HG03457 (cell line): ENCODE results near the gene RHOF.

Experiments
- ATAC-seq: cut with Tn5 transposase; IDR thresholded peaks from one replicate; pipeline ENCODE4 v1.9.1; 2021; ENCODE audit warnings: moderate number of reproducible peaks; ENCODE audit not compliant: unreplicated experiment

Gene RHOF, protein sequence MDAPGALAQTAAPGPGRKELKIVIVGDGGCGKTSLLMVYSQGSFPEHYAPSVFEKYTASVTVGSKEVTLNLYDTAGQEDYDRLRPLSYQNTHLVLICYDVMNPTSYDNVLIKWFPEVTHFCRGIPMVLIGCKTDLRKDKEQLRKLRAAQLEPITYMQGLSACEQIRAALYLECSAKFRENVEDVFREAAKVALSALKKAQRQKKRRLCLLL

GRCh38 chr12:121793440-121793837, at the start of gene RHOF:
Gene RHOF (minus strand): TSS chr12:121793688. CDS start chr12:121793633, 55 bp downstream.
- no peak for ATAC-seq

GRCh38 chr12:121839993-121840761, 46.7 kb upstream of the RHOF start:
- ATAC-seq: no peak

GRCh38 chr12:121839106-121839992, 45.9 kb upstream of the RHOF start:
- ATAC-seq: peak; percentile 86

DNA sequence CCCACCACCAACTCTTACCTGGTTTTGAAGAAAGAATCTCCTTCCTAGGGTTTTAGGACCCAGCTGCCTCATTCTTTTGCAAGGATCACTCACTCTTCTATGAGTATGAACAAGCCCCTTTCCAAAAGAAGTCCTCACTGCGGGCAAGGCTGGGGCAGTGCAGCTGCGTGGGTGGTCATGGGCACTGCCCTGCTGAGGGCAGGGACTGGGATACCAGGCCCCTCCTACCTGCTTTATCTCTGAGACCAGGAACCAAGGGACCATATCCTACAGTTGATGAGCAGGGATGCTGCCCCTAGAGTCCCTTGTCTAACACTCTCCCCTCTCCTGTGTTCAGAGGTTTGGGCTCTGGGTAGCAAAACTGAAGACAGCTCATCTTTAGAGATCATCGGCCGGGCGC, 44.6 kb upstream of the RHOF start:
- ATAC-seq: no peak

- no peak for ATAC-seq
Observed at GRCh38 chr12:121837680-121838079, 44.2 kb upstream of the RHOF start.

DNA sequence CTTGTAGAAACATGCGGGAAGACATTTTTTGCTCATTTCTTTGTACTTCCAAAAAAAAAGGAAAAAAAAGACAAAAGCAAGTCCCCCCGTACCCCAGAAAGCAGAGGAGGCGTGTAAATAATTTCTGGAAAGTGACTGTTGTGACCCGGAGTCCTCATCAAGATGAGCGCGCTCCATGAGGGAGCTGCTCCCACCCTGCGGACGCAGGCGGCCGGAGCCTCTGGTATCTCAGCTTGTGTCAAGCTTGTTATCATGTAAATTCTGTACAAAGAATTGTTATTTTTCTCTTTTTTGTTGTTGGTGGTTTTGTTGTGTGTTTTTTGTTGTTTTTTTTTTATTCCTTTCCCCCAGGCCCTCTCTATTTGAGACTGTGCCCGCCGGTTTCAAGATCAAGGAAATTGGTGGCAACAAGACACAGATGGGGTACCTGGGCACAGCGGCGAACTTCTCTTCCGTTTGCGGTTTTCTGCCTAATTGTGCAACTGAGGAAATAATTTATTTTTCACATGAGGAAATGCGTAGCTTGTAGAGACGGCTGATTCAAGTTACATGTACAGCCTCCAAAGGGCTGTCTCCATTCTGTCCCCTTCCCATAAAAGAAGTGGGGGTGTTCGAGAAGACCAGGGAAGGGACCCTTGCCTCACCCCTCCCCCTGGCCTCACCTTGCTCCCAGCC, 38.2 kb upstream of the RHOF start:
- no peak for ATAC-seq

GRCh38 chr12:121830588-121831265, 37.2 kb upstream of the RHOF start:
- ATAC-seq: no peak

DNA sequence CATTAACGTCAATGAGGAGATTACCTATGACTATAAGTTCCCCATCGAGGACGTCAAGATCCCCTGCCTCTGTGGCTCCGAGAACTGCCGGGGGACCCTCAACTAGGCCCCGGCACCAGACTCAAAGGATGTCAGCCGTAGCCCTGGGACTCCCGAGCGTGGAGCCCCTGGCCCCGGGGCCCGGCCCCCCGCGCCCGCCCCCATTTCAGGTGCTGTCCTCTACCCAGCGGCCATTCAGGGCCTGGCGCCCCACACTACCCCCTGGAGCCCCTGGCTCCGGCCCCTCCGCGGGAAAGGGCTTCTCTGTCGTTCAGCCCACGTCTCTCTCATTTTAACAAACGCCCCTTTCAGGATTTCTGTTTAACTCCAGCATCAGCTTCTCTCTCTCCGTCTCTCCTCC, 36.6 kb upstream of the RHOF start:
- no peak for ATAC-seq

- no peak for ATAC-seq
Observed at GRCh38 chr12:121829250-121829918, 35.9 kb upstream of the RHOF start.

GRCh38 chr12:121828826-121829225, 35.3 kb upstream of the RHOF start:
- ATAC-seq: no peak

DNA sequence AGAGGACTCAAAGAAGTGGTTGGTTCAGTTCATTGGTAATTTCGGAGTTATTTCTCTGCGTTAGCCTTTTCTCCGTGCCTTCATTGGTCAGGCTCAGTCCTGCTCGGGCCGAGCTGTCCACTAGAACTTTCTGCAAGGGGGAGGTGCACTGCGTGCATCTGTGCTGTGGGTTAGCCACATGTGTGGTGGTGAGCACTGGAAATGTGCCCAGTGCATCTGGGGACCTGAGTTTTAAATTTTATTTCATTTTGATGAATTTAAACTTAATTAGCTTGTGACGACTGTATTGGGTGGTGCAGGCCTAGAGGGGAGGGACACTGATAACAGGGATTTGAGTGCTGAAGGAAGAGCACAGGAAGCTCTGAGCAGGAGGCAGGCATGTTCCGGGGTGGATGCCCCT, 34.8 kb upstream of the RHOF start:
- no peak for ATAC-seq

GRCh38 chr12:121827351-121828099, 34.0 kb upstream of the RHOF start:
- no peak for ATAC-seq

DNA sequence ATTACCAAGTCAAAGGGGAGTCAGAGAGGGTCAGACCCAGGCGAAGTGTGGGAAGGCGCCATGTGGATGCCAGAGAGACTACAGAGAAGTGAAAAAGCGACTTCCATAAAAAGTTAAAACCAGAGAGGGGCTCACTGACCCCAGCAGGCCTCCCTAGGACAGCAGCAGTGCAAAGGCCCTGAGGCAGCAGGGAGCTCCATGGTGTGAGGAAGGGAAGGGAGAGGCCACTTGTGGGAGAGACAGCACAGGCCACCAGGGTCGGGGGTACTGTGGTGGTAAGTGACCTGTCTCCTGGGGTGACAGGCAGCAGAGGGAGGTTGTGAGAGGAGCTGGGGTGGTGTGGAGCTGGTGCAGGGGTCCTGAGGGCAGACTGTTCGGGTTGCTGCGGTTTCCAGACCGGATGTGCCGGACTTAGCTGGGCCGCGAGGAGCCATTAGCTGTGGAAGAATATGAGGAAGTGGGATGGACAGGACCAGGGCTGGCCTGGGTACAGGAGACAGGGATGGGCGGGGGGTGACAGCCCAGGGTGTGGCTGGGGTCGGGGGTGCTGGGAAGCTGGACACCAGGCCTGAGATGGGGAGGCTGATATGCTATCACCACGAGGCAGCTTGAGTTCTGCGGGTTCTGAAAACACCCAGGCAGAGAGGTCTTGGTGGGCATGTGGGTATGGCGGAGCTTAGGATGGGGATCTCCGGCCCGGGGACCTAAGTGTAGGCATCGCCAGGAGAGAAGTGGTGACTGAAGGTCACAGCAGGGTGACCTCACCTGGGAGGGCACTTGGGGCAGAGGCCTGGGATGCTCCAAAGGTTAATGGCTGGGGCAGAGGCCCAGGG, 33.0 kb upstream of the RHOF start:
- no peak for ATAC-seq

GRCh38 chr12:121825041-121825523, 31.6 kb upstream of the RHOF start:
- no peak for ATAC-seq

- ATAC-seq: no peak
Observed at GRCh38 chr12:121823727-121824115, 30.2 kb upstream of the RHOF start.

DNA sequence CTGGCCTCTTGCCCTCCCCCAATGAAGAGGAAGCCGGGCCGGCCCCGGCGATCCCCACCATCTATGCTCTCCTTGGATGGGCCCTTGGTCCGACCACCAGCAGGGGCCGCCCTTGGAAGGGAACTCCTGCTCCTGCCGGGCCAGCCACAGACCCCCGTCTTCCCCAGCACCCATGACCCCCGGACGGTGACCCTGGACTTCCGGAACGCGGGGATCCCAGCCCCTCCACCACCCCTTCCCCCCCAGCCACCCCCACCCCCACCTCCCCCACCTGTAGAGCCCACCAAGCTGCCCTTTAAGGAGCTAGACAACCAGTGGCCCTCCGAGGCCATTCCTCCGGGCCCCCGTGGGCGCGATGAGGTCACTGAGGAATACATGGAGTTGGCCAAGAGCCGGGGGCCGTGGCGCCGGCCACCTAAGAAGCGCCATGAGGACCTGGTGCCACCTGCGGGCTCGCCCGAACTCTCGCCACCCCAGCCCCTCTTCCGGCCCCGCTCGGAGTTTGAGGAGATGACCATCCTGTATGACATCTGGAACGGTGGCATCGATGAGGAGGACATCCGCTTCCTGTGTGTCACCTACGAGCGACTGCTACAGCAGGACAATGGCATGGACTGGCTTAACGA, 29.7 kb upstream of the RHOF start:
- ATAC-seq: no peak

GRCh38 chr12:121822393-121823100, 29.1 kb upstream of the RHOF start:
- ATAC-seq: no peak
